ENCODE results near the gene HMG20B. TPM values are rescaled to one million over a fixed set of nuclear protein-coding genes. Genes with fewer than 3 reads are reported as not detected.

The HMG20B gene
- total RNA-seq, 1 experiment from 2014 or later: 186 TPM

- Histone ChIP-seq H3K4me3 (replicated peaks in 1 of 2; ENCODE audit: low read depth in 1 of 2, low read length in 2 of 2) (peak overlapping the region; percentile 95 to 99), H3K27ac (ENCODE audit: low read depth, low read length) (peak overlapping the region; percentile 95), H3K27me3 (ENCODE audit: insufficient read depth, low read length) (no peaks in the 10 kb centered on the region), H3K9me3 (ENCODE audit: control insufficient read depth in 1 of 2, insufficient read depth in 1 of 2, low read depth in 1 of 2, low read length in 2 of 2) (no peaks in the 10 kb centered on the region), H3K79me2 (ENCODE audit: insufficient read depth, low read length) (peaks cover 47% of the 10 kb centered on the region), H3K9ac (ENCODE audit: low read length) (peak overlapping the region; percentile 95), H3K4me1 (ENCODE audit: control insufficient read depth in 1 of 2, insufficient read depth in 2 of 2, low read length in 2 of 2) (peaks cover 22 to 60% of the 10 kb centered on the region in 2 experiments), H3K9me2 (ENCODE audit: insufficient read depth) (no peaks in the 10 kb centered on the region), H3K36me3 (ENCODE audit: control insufficient read depth in 1 of 2, insufficient read depth in 2 of 2, low read length in 2 of 2) (peaks cover 0 to 11% of the 10 kb centered on the region in 2 experiments; a peak in 1 of 4 replicates), H2AFZ (ENCODE audit: low read depth, low read length, poor library complexity, severe bottlenecking) (no peak overlapping the region), H3K4me2 (ENCODE audit: low read length) (peak overlapping the region; percentile 97), H4K20me1 (ENCODE audit: insufficient read depth) (peaks cover 8% of the 10 kb centered on the region; the same call in 1 of the 2 replicates)
- TF ChIP-seq ZFX (IDR thresholded peaks at IDR 0.05) (peak; percentile 66; the same call in 1 of the 2 replicates), TCF7L2 (IDR thresholded peaks at IDR 0.05; ENCODE audit: borderline replicate concordance, extremely low read depth, insufficient read depth, insufficient read length) (no peak), CTCF (IDR thresholded peaks at IDR 0.05 in 2 of 3, conservative IDR thresholded peaks at IDR 0.05 in 1 of 3; ENCODE audit: borderline replicate concordance in 1 of 3, insufficient read depth in 1 of 3, low read depth in 2 of 3, low read length in 2 of 3) (0 out of 6 replicates have a peak, but pooled peaks of 1 of the 3 experiments have one; percentile 12)
- DNase-seq (ENCODE audit: low read depth, low spot score): no peak
- intact Hi-C loops (cut with micrococcal nuclease): no loop called here
- CTCF ChIA-PET: interaction anchor here (1.3 kb wide), 1 partner anchor 12 kb away, joined by 3 read pairs; no protein-coding TSS in a partner anchor
- no TSS peak for BruUV-seq (replicated peaks)
- POLR2A ChIA-PET: interaction anchor here (1.4 kb wide), 1 partner anchor 21 kb away, joined by 3 read pairs; no protein-coding TSS in a partner anchor
- ATAC-seq: peak; percentile 31
- RAD21 ChIA-PET (ENCODE audit: low non-redundant PET in 1 of 2, low total read pairs in 2 of 2, uncharacterized antibody in 2 of 2, unreplicated experiment in 2 of 2): no interaction called here
Observed at GRCh38 chr19:3556978-3557460, 15.7 kb upstream of the HMG20B start.

All from HCT116 (cell line).